GM12878 (cell line): ENCODE data around the gene AGAP1. TPM values are rescaled to one million over a fixed set of nuclear protein-coding genes. Genes with fewer than 3 reads are reported as not detected.

Source experiments
- ATAC-seq: fragments of 200-7000 bp; cut with Tn5 transposase; 3 replicates; pipeline ENCODE4 v1.9.1; 2020; ENCODE audit warnings: mild to moderate bottlenecking, moderate library complexity
- BruUV-seq: library from RNA; stranded (reverse); fragments of 400-500 nt; replicated peaks from 2 replicates; lab custom pipeline; 2021; lab: Mats Ljungman, UMichigan
- CTCF ChIA-PET: fragments of 300-600 bp; sonication (Branson Sonifier 250); formaldehyde crosslinking; extraction: SDS; loops from one replicate; lab custom pipeline; 2021; ENCODE audit warnings: inconsistent platforms; lab: Yijun Ruan, JAX
- POLR2A ChIA-PET: fragments of 350-600 bp; formaldehyde crosslinking; extraction: SDS; loops from one replicate; lab custom pipeline; 2021; ENCODE audit warnings: inconsistent platforms; lab: Charles Lee
- RAD21 ChIA-PET: fragments of 300-600 bp; sonication (Branson Sonifier 250); formaldehyde crosslinking; loops from one replicate; lab custom pipeline; 2023; ENCODE audit warnings: antibody characterized with exemption; ENCODE audit not compliant: unreplicated experiment; lab: Charles Lee
- SMC1A ChIA-PET: fragments of 300-600 bp; sonication (Branson Sonifier 250); formaldehyde crosslinking; loops from one replicate; lab custom pipeline; 2023; ENCODE audit not compliant: unreplicated experiment, uncharacterized antibody; lab: Charles Lee
- DNase-seq: peaks from one replicate; pipeline ENCODE4 v3.0.0-alpha.2; 2011; ENCODE audit warnings: low read depth, low spot score
- FAIRE-seq: peaks from 3 replicates; lab custom pipeline; 2011; peaks lifted over from hg19 to GRCh38; lab: Jason Lieb, UNC
- H2AFZ ChIP-seq: 2 replicates; pipeline ENCODE4 v1.6.0; 2011; ENCODE audit warnings: low read depth, low read length, control low read depth; ENCODE audit not compliant: control insufficient read depth
- H3K27ac ChIP-seq: 2 replicates; pipeline ENCODE4 v1.5.1; 2011; ENCODE audit warnings: control low read depth; ENCODE audit not compliant: control insufficient read depth, insufficient read depth
- H3K27me3 ChIP-seq, 2 experiments: replicated peaks in 1 of 2; 2 replicates each; pipeline versions ENCODE4 v1.6.0 to v1.6.1; 2011; ENCODE audit warnings: low read length in 1 of 2; ENCODE audit not compliant: control insufficient read depth in 2 of 2, insufficient read depth in 2 of 2
- H3K36me3 ChIP-seq, 2 experiments: 2 replicates each; pipeline ENCODE4 v1.5.1; 2011; ENCODE audit warnings: low read length in 1 of 2; ENCODE audit not compliant: control insufficient read depth in 2 of 2, insufficient read depth in 2 of 2
- H3K4me1 ChIP-seq: 2 replicates; pipeline ENCODE4 v1.6.1; 2011; ENCODE audit warnings: mild to moderate bottlenecking, low read length, moderate library complexity, mixed read lengths; ENCODE audit not compliant: control insufficient read depth, insufficient read depth
- H3K4me2 ChIP-seq: 2 replicates; pipeline ENCODE4 v1.6.0; 2011; ENCODE audit warnings: control low read depth; ENCODE audit not compliant: control insufficient read depth, insufficient read depth
- H3K4me3 ChIP-seq: fragments of 200-600 bp; sonication (generic); 2 replicates; pipeline ENCODE4 v1.5.1; 2016
- H3K79me2 ChIP-seq: 2 replicates; pipeline ENCODE4 v1.6.0; 2011; ENCODE audit warnings: low read length; ENCODE audit not compliant: control insufficient read depth, insufficient read depth
- H3K9ac ChIP-seq: 2 replicates; pipeline ENCODE4 v1.8.0; 2011; ENCODE audit warnings: low read length, control low read depth, mixed read lengths; ENCODE audit not compliant: control insufficient read depth, insufficient read depth
- H3K9me3 ChIP-seq: replicated peaks from 3 replicates; pipeline ENCODE4 v1.5.1; 2011; ENCODE audit warnings: mild to moderate bottlenecking, low read length; ENCODE audit not compliant: control insufficient read depth, insufficient read depth
- H4K20me1 ChIP-seq: 2 replicates; pipeline ENCODE4 v1.6.0; 2011; ENCODE audit not compliant: control insufficient read depth, insufficient read depth
- CTCF ChIP-seq, 3 experiments: IDR thresholded peaks in 2 of 3; conservative IDR thresholded peaks in 1 of 3; 2 replicates each; pipeline ENCODE4 v1.5.1; 2011; ENCODE audit warnings: low read depth in 3 of 3, low read length in 3 of 3, mild to moderate bottlenecking in 3 of 3, control low read depth in 2 of 3, moderate library complexity in 2 of 3, inconsistent platforms in 1 of 3, mixed read lengths in 1 of 3; ENCODE audit not compliant: control insufficient read depth in 2 of 3, insufficient read depth in 1 of 3; ENCODE audit errors: extremely low read depth in 1 of 3
- ZBED1 ChIP-seq: IDR thresholded peaks from 2 replicates; pipeline ENCODE4 v1.6.1; 2016; ENCODE audit warnings: borderline replicate concordance
- ZZZ3 ChIP-seq: IDR thresholded peaks from 2 replicates; pipeline ENCODE4 v1.6.1; 2011; ENCODE audit warnings: low read depth; ENCODE audit not compliant: control insufficient read depth, insufficient read length
- WGBS: methylation state at CpG from one replicate; pipeline ENCODE4 v1.1.6; 2016; ENCODE audit warnings: low lambda C conversion rate; ENCODE audit not compliant: insufficient replicate concordance, insufficient coverage; ENCODE audit errors: missing lambda C conversion rate; 5-methylcytosine and 5-hydroxymethylcytosine counted together
- in situ Hi-C: fragments of 300-500 bp; cut with MboI; formaldehyde crosslinking; loops from 9 replicates; pipeline ENCODE4 v1.14.3; 2018; ENCODE audit warnings: mixed read lengths
- intact Hi-C: fragments of 100-400 bp; cut with micrococcal nuclease; formaldehyde crosslinking; loops from one replicate; pipeline ENCODE4 v1.14.2; 2022; ENCODE audit not compliant: unreplicated experiment
- polyA plus RNA-seq, 11 experiments: library from polyadenylated mRNA; depleted of rRNA in 4 of 11; unstranded in 6 of 11; stranded (reverse) in 5 of 11; fragments of >200 nt; fragmentation: Nextera tagmentation in 4 of 11; fragmentation: Illumina TruSeq in 1 of 11; extraction: Ambion mirVana in 4 of 11; extraction: Trizol in 1 of 11; gene quantifications; 1 replicate in 1 of 11; 2 replicates in 10 of 11; pipeline versions ENCODE4 v1.2.1 to v1.2.3, GENCODE V29; 2011 to 2016; ENCODE audit warnings: inconsistent platforms in 2 of 11, missing spikeins in 2 of 11, low read depth in 1 of 11
- total RNA-seq, 4 experiments: library from RNA; depleted of rRNA in 3 of 4; stranded (reverse); fragments of >200 nt in 3 of 4; fragmentation: Illumina TruSeq in 1 of 4; extraction: Trizol in 1 of 4; gene quantifications; 2 replicates each; pipeline versions ENCODE4 v1.2.1 to v1.2.3, GENCODE V29; 2013 to 2021

The AGAP1 gene
- total and polyA plus RNA-seq, 10 of the 15 experiments (the other 5 are each of a cell fraction or from before 2014, with no cell fraction given) = 0.05 to 0.15 (median 0.06) TPM; not detected in 7

GRCh38 chr2:236177604-236177966, 683.7 kb downstream of the AGAP1 start:
- no peaks in the 10 kb centered on the region for H3K79me2 ChIP-seq
- intact Hi-C loops = no loop called here
- BruUV-seq = no TSS peak
- 17% methylated on average over 20 of the region's 20 CpGs for WGBS
- no peak for FAIRE-seq
- RAD21 ChIA-PET = no interaction called here
- H3K9ac ChIP-seq = no peak overlapping the region
- H3K4me3 ChIP-seq = no peak overlapping the region
- TF ChIP-seq ZBED1 = no peak
- peak in 2 of 3 experiments; percentile 23 to 26; a peak in 2 of 6 replicates for TF ChIP-seq CTCF (IDR thresholded peaks at IDR 0.05 in 2 of 3, conservative IDR thresholded peaks at IDR 0.05 in 1 of 3; ENCODE audit: control insufficient read depth in 2 of 3, extremely low read depth in 1 of 3, insufficient read depth in 1 of 3, low read depth in 3 of 3, low read length in 3 of 3)
- no peak for TF ChIP-seq ZZZ3
- TF ChIP-seq, all 136 proteins: peak for 1
- CTCF ChIA-PET = interaction anchor here (0.8 to 6.0 kb wide), 3 partner anchors 389 to 412 kb away, joined by 3 to 84 read pairs (median 5); no protein-coding TSS in a partner anchor
- no peaks in the 10 kb centered on the region; the same call in 2 of the 3 replicates for H3K9me3 ChIP-seq
- ATAC-seq (no peak; the same call in 2 of the 3 replicates), DNase-seq (no peak)
- SMC1A ChIA-PET = no interaction called here
- H3K36me3 ChIP-seq = no peaks in the 10 kb centered on the region
- H4K20me1 ChIP-seq = no peaks in the 10 kb centered on the region
- no peak overlapping the region for H3K27ac ChIP-seq
- peaks cover 0 to 4% of the 10 kb centered on the region in 2 experiments; a peak in 3 of 4 replicates for H3K27me3 ChIP-seq
- no peaks in the 10 kb centered on the region for H3K4me1 ChIP-seq
- POLR2A ChIA-PET = no interaction called here
- H2AFZ ChIP-seq = no peak overlapping the region
- H3K4me2 ChIP-seq = no peak overlapping the region
- in situ Hi-C loops = no loop called here
